ENCODE measurements around the gene MATN1.
"Not testable (repeated sequence)": the region's sequence is repeated elsewhere in the genome, so short reads cannot be mapped to it uniquely, and the experiment has no call there.

MATN1 gene

GRCh38 chr1:30699762-30700161, 23.6 kb downstream of the MATN1 start:
- DNase-seq (ENCODE audit: low spot score), result no peak

- no peak for DNase-seq (ENCODE audit: low spot score)
Observed at GRCh38 chr1:30698401-30698981, 24.9 kb downstream of the MATN1 start.

- DNase-seq (ENCODE audit: low spot score), result no peak
Observed at GRCh38 chr1:30697571-30698376, 25.6 kb downstream of the MATN1 start.

GRCh38 chr1:30696831-30697230, 26.6 kb downstream of the MATN1 start:
- no peak for DNase-seq (ENCODE audit: low spot score)

GRCh38 chr1:30695439-30695841, 27.9 kb downstream of the MATN1 start:
- no peak for DNase-seq (ENCODE audit: low spot score)

- DNase-seq (ENCODE audit: low spot score), result no peak
Observed at GRCh38 chr1:30694280-30695175, 28.9 kb downstream of the MATN1 start.

GRCh38 chr1:30693822-30694221, 29.6 kb downstream of the MATN1 start:
- no peak for DNase-seq (ENCODE audit: low spot score)

- no peak for DNase-seq (ENCODE audit: low spot score)
Observed at GRCh38 chr1:30693366-30693765, 30.0 kb downstream of the MATN1 start.

- DNase-seq (ENCODE audit: low spot score), result no peak
Observed at GRCh38 chr1:30692948-30693301, 30.5 kb downstream of the MATN1 start.

GRCh38 chr1:30692201-30692947, 31.0 kb downstream of the MATN1 start:
- DNase-seq (ENCODE audit: low spot score), result no peak

GRCh38 chr1:30691480-30691879, 31.9 kb downstream of the MATN1 start:
- DNase-seq (ENCODE audit: low spot score), result no peak

- DNase-seq (ENCODE audit: low spot score), result no peak
Observed at GRCh38 chr1:30689901-30690645, 33.3 kb downstream of the MATN1 start.

- no peak for DNase-seq (ENCODE audit: low spot score)
Observed at GRCh38 chr1:30688920-30689794, 34.2 kb downstream of the MATN1 start.

DNA sequence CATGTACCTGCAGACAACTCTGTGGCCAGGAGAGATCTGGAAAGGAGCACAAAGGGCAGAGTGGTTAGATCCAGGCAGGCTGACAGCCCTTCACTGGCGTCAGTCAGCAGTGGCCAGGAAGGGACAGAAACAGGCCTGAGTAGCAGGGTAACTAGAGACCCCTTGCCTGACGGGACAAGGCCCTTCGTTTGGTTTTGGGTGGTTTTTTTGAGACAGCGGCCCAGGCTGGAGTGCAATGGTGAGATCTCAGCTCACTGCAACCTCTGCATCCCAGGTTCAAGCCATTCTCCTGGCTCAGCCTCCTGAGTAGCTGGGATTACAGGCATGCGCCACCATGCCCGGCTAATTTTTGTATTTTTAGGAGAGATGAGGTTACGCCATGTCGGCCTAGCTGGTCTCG, 34.9 kb downstream of the MATN1 start:
- DNase-seq (ENCODE audit: low spot score), result not testable (repeated sequence)

DNA sequence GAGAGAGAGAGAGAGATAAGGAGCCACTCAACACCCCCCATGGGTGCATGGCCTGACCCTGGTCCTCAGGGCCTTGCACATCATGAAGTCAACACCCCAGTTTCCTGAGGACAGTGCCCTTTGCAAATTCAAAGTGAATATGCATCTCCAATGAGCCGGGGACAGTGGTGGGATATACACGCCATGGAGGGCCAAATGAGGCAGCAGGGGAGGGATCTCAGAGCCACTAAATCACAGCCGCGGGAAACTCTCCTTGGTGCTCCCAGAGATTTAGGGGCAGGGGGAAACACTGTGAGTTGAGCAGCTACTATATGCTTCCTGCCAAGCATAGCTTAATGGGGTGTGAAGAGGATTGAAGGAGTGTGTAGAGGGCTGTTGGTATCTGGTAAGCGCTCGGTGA, 35.5 kb downstream of the MATN1 start:
- DNase-seq (ENCODE audit: low spot score), result no peak

DNA sequence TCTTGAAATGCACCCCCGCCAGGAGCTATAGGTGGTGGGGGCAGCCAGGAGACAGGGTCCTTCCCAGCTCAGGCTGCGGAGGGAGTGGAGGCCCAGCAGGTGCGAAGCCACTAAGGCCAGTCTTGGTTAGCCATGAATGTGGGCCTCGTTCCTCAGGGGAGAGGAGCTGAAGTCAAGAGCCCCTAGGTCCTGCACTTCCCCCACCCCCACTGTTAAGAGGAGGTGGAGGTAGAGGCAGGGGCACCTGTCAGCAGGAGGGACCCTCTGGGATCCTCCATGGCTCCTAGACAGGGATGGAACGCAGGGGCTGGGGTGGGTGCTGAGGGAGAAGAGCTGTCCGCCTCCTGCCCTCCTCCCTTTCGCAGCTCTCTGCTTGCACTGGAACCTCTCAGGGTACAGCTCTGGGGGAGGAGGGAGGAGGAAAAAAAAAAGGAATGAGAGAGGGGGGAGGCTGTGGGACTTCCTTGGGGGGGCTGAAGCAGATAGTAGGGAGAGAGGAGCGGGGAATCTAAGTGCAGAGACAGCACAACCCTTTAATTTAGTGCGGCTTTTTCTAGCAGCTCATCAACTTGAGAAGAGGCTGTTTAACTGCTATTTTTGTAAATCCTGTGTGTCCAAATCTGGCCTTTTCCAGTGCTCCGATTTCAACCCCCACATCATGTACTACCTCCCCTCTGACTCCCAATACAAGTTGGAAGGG, 37.0 kb downstream of the MATN1 start:
- no peak for DNase-seq (ENCODE audit: low spot score)

- no peak for DNase-seq (ENCODE audit: low spot score)
Observed at GRCh38 chr1:30685796-30686165, 37.6 kb downstream of the MATN1 start.

DNA sequence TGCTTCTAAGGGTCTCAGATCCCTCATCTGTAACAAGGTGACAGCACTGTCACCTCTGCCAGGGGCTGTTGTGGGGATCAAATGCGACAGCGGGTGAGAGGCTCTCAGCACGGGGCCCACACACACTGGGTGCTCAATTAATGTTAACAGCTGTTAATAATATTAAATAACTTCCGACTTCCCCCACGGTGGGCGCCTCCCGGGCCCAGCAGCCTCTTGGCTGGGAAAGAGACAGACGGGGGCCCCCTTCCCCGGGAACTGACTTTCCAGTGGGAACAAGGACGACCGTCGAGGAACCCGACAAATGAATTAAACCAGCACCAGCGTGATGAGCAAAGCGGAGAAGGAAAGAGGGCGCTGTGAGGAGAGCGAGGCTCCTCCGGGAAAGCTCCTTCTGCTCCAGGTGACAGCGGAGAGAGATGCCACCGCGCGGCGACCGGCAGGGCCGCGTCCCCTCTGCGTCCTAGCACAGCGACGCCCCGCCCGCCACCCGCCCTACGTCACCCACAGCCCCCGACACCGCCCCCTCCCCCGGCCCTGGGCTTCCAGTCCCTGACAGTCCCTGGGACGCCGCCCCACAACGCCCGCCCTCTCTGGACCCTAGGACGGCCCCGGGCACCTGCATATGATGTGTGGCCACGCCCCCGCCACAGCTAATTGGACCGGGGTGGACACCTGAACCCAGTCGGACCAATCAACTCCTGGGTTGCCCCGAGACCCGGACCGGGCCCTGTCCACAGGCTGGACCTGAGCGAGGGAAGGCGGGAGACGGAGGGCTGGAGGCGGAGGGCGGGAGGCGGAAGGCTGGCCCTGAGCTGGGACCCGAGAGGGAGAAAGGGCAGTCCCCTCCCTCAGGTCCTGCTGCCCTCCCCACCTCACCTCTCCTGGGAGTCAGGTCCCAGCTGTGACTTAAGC, 38.2 kb downstream of the MATN1 start:
- DNase-seq (ENCODE audit: low spot score), result no peak

All from SK-N-DZ (cell line).